Cardiac muscle cell (in vitro differentiated cells and primary cell): ENCODE data around the gene INSL6. TPM values are rescaled to one million over a fixed set of nuclear protein-coding genes. Genes with fewer than 3 reads are reported as not detected.

ENCODE experiments used
- DNase-seq, 2 donors: peaks; one replicate each; pipeline versions ENCODE4 v3.0.0 to v3.0.0-alpha.2; 2010 to 2017; ENCODE audit warnings: low read depth in 1 of 2, low spot score in 1 of 2
- H3K27ac ChIP-seq: fragments of 200-600 bp; sonication (generic); 2 replicates; pipeline ENCODE4 v1.5.1; 2016
- H3K27me3 ChIP-seq: fragments of 200-600 bp; sonication (generic); 2 replicates; pipeline ENCODE4 v1.6.0; 2016; ENCODE audit warnings: control low read depth
- H3K36me3 ChIP-seq: fragments of 200-600 bp; sonication (generic); 2 replicates; pipeline ENCODE4 v1.5.1; 2016; ENCODE audit warnings: control low read depth
- H3K4me1 ChIP-seq: fragments of 200-600 bp; sonication (generic); 2 replicates; pipeline ENCODE4 v1.8.1; 2017; ENCODE audit warnings: low read depth, mild to moderate bottlenecking, mixed run types
- H3K4me3 ChIP-seq: fragments of 200-600 bp; sonication (generic); 2 replicates; pipeline ENCODE4 v1.5.1; 2016; ENCODE audit warnings: mild to moderate bottlenecking
- H3K9me3 ChIP-seq: fragments of 200-600 bp; sonication (generic); 2 replicates; pipeline ENCODE4 v1.5.1; 2017; ENCODE audit warnings: low read depth, mild to moderate bottlenecking, control low read depth
- CTCF ChIP-seq: IDR thresholded peaks from 2 replicates; pipeline ENCODE4 v1.5.1; 2012; ENCODE audit warnings: low read depth, mild to moderate bottlenecking, low read length
- polyA plus RNA-seq: library from polyadenylated mRNA; unstranded; fragments of >200 nt; fragmentation: Nextera tagmentation; extraction: Ambion mirVana; gene quantifications from 2 replicates; pipeline ENCODE4 v1.2.1, GENCODE V29; 2016
- total RNA-seq: library from RNA; depleted of rRNA; stranded (reverse); fragments of >200 nt; gene quantifications from 2 replicates; pipeline ENCODE4 v1.2.3, GENCODE V29; 2016

INSL6 gene
- total and polyA plus RNA-seq, 2 experiments from 2014 or later = not detected

DNA sequence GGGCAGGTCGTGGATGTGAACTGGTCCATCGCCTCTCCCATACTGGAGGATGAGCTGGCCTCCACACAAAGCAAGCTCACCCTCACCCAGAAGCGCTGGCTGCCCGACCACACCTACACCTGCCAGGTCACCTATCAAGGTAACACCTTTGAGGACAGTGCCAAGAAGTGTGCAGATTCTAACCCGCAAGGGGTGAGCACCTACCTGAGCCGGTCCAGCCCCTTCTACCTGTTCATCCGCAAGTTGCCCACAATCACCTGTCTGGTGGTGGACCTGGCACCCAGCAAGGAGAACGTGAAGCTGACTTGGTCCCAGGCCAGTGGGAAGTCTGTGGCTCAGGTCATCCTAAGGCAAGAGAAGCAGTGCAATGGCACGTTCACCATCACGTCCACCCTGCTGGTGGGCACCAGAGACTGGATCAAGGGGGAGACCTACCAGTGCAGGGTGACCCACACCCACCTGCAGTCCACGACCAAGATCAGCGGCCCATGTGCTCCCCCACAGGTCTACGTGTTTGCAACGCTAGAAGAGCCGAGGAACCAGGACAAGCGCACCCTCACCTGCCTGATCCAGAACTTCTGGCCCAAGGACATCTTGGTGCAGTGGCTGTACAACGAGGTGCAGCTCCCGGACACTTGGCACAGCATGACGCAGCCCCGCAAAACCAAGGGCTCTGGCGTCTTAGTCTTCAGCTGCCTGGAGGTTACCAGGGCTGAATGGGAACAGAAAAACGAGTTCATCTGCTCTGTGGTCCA lies 71.3 kb downstream of the INSL6 start:
- no peak overlapping the region for H3K4me3 ChIP-seq
- no peaks in the 10 kb centered on the region for H3K4me1 ChIP-seq
- no peak for DNase-seq
- no peaks in the 10 kb centered on the region for H3K27me3 ChIP-seq
- no peak for TF ChIP-seq CTCF
- no peaks in the 10 kb centered on the region for H3K9me3 ChIP-seq
- H3K27ac ChIP-seq = no peak overlapping the region
- H3K36me3 ChIP-seq = no peaks in the 10 kb centered on the region

Other genes with a start within 250 kb of the INSL6 start
- 6.0 and 6.6 TPM in 2 replicates for gene JAK2, start 200.4 kb downstream of the INSL6 start, total RNA-seq
- 3.9 and 4.4 TPM in 2 replicates for gene JAK2, start 200.4 kb downstream of the INSL6 start, polyA plus RNA-seq
- gene INSL4, start 45.8 kb upstream of the INSL6 start, total RNA-seq = not detected in 2 replicates
- not detected in 2 replicates for gene INSL4, start 45.8 kb upstream of the INSL6 start, polyA plus RNA-seq
- gene RLN2, start 119.1 kb upstream of the INSL6 start, total RNA-seq = 0.92 TPM in 1 of 2 replicates, not detected in the other
- 2.1 and 6.1 TPM in 2 replicates for gene RLN2, start 119.1 kb upstream of the INSL6 start, polyA plus RNA-seq
- gene RLN1, start 154.2 kb upstream of the INSL6 start, total RNA-seq = not detected in 2 replicates
- gene RLN1, start 154.2 kb upstream of the INSL6 start, polyA plus RNA-seq = 0.26 and 1.7 TPM in 2 replicates